Measurements from ENCODE around the gene TCTN1.

GRCh38 chr12:110636516-110636915, 22.6 kb downstream of the TCTN1 start:
- no peak for TF ChIP-seq CTCF (IDR thresholded peaks at IDR 0.05)
- TF ChIP-seq POLR2A (IDR thresholded peaks at IDR 0.05): no peak
